ENCODE data around the gene KCNMB1.

- TF ChIP-seq CTCF (IDR thresholded peaks at IDR 0.05; ENCODE audit: extremely low read depth in 1 of 2, insufficient read depth in 1 of 2, low read depth in 1 of 2, low read length in 2 of 2), result no peak
- TF ChIP-seq POLR2A (IDR thresholded peaks at IDR 0.05; ENCODE audit: low read depth, low read length), result no peak
- TF ChIP-seq MYC (IDR thresholded peaks at IDR 0.05; ENCODE audit: low read depth, low read length), result no peak
Measured at GRCh38 chr5:170421826-170422225, 32.7 kb upstream of the KCNMB1 start.

Data from endothelial cell of umbilical vein (primary cell).